ENCODE measurements around the gene DRD4.

DNA sequence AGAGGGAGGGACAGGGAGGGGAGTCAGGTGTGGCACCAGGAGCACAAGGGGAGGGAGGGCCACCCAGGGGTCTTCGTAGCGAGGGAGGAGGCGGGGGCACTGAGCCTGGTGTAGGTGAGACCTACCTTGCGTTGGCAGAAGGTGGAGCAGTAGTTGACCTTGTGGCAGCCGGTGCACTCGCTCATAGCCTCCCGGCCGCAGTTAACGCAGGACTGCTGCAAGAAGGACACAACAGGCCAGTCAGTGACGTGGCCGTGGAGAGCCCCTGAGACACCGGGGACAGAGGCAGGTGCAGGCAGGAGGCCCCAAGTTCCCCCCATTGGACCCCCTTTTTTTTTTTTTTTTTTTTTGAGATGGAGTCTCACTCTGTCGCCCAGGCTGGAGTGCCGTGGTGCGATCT is 16.8 kb downstream of the DRD4 start:
- TF ChIP-seq NFIX (CRISPR knock-in tag; IDR thresholded peaks at IDR 0.05; ENCODE audit: low read depth): no peak
- TF ChIP-seq IRF2 (CRISPR knock-in tag; IDR thresholded peaks at IDR 0.05): no peak
